SKM-1 (cell line): Measurements from ENCODE around the gene ZBTB4.

ENCODE experiments used
- DNase-seq: peaks from one replicate; lab custom pipeline; 2025; ENCODE audit not compliant: unreplicated experiment; lab: John Stamatoyannopoulos, UW

ZBTB4 gene

DNA sequence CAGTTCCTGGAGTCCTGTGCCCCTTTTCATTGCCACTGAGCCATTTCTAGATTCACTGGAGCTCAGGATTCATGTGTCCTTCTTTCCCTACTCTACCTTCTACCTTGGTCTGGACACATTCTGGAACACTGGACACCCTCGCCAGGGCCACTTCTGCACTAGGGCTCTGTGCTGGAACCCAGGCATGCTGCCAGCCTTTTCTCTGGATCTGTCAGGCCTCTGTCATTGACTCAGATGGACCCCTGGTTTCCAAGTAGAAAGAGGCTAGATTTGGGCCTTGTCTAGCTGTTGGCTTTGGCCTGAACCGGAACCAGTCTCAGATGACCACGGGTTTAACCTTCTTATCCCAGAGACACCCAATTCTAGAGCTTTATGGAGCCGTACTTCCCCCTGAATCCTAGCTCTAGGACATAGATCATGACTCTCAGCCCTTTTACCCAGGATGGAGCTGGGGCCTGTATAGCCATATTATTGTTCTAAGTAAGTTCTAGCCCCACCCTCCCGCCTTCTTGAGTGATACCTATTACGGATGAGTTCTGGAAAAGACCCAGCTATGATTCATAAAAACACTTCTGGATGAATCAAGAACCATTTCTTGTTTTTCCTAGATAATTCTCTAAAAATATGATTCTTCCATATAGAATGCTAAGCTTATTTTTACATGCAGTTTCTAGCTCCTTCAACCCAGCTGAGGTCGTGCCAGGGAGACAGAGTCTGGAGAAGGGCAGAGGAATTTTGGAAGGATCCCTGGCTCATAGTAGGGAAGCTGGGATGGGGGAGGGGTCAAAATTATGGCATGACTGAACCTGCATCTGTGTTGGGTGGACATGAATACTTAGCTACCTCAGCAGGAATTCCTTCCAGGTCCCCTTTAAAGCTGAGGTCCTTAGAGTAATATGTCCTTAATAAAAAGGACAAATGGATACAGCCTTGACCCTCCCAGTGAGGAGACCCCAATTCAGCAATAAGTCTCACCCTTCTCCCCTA lies 35.6 kb downstream of the ZBTB4 start:
- DNase-seq: no peak

DNA sequence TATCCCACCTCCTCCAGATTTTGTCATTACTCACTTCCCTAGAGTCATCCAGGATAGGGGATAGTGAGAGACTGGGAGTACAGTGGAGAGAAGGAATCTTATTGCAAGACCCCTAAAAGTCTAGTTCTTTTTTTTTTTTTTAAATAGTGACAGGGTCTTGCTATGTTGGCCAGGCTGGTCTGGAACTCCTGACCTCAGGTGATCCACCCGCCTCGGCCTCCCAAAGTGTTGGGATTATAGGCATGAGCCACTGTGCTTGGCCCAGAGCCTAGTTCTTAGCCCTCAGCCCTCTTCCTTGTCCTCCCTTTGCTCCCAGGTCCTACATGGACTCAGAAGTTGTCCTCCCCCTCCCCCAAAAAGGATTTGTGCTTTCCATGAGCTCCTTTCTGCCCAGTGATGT lies 37.3 kb downstream of the ZBTB4 start:
- DNase-seq: no peak

- no peak for DNase-seq
Observed at GRCh38 chr17:7441266-7441665, 38.2 kb downstream of the ZBTB4 start.

- no peak for DNase-seq
Observed at GRCh38 chr17:7440834-7441195, 38.6 kb downstream of the ZBTB4 start.

DNA sequence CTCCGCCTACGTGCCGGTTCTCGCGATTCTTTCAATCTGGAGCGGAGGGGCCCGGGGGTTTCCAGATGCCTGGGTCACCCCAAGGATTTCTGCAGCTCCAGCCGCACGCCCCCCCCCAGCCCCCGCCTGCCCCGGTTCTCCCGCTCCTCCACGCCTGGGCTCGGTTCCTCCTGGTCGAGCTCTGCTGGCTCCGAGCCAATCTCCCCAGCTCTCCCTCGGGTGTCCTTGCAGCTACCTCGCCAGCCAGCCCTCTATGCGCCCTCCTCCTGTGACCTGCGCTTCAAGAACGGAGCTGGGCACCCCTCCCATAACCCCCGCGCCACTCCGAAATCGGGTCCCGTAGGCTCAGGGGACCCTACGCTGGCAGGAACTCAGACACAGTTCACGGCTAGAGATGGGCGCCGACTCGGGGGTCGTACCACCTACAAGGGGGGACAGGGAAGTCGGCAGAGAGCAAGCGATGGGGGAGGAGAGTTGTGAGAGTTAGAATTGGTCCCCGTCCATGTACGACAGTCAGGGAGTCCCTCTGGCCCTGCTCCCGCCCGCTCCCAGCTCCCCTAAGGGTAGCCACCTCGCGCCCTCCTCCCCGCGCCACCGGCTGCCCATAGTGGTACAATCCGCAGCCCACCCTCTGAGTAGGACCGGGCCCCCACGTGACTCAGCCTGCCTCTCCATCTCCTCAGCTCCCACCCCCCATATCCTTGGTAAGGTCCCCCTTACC lies 39.2 kb downstream of the ZBTB4 start:
- no peak for DNase-seq

- no peak for DNase-seq
Observed at GRCh38 chr17:7439462-7440112, 39.8 kb downstream of the ZBTB4 start, which contains the start of gene FGF11. Gene FGF11 (plus strand): TSS chr17:7439512. CDS start chr17:7439621, 109 bp downstream.

DNA sequence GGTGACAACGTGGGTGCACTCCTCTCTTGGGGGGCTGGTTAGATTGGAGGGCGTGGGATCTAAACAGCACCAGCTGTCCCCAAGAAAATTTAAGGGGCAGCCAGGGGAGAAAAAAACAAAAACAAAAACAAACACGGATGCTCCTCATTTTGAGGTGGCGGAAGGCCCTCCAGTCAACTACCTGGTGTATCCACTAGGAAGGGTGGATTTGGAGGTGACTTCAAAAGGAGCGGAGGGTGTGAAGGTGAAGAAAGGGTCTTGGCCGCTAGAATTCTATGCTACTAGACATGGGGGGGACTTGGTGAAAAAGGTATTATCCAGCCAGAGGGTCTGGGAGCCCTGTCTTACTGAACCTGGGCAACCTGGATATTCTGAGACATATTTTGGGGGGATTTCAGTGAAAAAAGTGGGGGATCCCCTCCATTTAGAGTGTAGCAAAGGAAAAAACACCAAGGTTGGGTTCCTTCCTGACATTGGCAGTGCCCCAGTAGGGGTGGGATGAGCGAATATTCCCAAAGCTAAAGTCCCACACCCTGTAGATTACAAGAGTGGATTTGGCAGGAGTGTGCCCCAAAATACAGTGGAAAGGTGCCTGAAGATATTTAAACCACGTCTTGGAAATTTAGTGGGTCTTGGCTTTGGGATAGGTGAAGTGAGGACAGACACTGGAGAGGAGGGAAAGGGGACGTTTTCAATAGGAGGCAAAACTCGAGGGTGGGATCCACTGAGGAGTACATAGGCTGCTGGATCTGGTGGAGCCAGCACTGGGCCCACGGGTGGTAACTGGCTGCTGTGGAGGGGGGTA lies 40.6 kb downstream of the ZBTB4 start:
- no peak for DNase-seq

- DNase-seq: no peak
Observed at GRCh38 chr17:7437950-7438614, 41.3 kb downstream of the ZBTB4 start.

DNA sequence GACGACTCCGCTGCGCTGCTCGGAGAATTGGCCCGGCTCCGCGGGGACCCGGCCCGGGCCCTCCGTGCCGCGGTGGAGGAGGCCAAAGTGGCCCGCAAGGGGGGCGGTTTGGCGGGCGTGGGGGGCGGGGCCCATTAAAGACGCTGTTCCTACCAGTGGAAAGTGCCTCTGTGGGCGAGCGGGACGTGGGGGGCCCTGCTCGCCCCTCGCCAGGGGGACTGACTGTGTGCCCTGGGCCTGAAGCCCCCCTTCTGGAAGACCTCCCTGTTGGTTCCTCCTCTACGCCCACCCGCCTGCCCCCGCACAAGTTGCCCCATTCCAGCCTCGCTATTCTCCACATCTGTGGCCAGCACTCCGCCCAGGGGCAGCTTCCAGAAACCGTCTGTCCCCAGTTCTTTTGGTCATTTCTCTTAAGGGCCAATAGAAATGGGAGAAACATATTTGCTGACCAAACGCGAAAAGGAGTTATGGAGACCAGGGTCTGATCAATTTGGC lies 42.0 kb downstream of the ZBTB4 start:
- no peak for DNase-seq

DNA sequence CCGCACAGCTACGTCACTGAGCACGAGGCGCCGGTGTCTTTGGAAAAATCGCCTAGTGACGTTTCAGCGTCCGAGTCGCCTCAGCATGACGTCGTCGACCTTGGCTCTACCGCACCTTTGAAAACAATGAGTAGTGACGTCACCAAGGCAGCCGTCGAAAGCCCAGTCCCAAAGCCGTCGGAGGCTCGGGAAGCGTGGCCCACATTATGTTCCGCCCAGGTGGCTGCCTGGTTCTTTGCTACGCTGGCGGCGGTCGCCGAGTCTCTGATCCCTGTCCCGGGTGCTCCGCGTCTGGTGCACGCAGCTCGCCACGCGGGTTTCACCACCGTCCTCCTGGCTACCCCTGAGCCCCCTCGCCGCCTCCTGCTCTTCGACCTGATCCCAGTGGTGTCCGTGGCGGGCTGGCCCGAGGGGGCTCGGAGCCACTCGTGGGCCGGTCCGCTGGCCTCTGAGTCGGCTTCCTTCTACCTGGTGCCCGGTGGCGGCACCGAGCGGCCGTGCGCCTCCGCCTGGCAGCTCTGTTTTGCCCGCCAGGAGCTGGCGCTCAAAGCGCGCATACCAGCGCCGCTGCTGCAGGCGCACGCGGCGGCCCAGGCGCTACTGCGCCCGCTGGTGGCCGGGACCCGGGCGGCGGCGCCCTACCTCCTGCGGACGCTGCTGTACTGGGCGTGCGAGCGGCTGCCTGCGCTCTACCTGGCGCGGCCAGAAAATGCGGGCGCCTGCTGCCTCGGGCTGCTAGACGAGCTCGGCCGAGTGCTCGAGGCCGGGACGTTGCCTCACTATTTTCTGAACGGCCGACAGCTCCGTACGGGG lies 42.7 kb downstream of the ZBTB4 start:
- DNase-seq: peak; percentile 4

DNA sequence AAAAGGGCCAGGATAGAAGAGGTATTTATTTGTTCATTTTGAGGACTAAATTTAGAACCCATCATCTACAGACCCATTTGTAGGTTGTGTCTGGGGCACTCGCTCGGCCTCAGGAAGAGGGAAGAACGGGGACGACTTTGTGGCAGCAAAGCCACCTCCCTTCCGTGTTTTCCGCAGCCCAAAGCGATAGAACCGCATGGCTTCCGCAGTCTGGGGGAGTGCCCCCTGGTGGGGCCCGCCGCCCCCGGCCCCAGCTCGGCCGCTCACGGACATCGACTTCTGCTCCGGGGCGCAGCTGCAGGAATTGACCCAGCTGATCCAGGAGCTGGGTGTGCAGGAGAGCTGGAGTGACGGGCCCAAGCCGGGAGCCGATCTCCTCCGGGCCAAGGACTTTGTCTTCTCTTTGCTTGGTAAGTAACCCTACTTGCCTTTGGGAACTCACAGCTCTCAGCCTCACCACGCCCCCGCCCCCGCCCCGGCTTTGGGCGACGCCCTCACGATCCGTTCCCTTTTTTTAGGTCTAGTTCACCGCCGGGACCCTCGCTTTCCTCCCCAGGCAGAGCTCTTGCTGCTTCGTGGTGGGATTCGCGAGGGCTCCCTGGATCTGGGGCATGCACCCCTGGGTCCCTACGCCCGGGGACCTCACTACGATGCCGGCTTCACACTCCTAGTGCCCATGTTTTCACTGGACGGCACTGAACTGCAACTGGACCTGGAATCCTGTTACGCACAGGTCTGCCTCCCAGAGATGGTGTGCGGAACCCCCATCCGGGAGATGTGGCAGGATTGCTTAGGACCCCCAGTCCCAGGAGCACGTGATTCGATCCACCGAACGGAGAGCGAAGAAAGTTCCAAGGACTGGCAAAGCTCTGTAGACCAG lies 43.5 kb downstream of the ZBTB4 start:
- DNase-seq: peak; percentile 15

DNA sequence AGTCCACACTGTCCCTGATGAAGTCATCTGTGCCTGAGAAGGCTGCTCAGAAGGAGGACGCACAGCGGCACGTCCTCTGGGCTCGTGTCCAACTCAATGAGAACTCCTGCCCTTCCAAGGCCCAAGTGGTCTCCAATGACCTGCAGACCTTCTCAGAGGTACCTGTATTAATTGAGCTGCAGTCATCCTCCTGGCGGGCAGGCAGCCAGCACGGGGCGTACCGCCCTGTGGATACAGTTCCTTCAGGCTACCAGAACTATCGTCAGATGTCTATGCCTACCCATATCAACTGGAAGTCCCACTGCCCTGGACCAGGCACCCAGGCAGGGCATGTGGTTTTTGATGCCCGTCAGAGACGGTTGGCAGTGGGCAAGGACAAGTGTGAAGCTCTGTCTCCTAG lies 47.1 kb downstream of the ZBTB4 start:
- no peak for DNase-seq

- DNase-seq: no peak
Observed at GRCh38 chr17:7431231-7431630, 48.2 kb downstream of the ZBTB4 start.

DNA sequence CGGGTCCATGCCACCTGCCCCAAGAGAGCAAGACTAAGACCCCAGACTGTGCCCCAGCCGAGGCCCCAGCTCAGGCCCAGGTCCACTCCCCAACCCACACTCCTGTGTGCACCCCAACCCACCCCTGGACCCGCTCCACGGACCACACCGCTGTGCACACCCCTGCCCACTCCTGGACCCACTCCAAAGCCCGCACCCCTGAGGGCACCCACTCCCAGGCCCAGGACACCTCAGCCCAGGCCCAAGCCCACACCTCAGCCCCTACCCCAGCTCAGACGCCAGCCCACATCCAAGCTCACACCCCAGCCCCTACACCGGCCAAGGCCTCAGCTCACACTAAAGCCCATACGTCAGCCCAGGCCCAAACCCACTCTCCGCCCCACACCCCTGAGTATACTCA lies 49.7 kb downstream of the ZBTB4 start:
- DNase-seq: no peak

DNA sequence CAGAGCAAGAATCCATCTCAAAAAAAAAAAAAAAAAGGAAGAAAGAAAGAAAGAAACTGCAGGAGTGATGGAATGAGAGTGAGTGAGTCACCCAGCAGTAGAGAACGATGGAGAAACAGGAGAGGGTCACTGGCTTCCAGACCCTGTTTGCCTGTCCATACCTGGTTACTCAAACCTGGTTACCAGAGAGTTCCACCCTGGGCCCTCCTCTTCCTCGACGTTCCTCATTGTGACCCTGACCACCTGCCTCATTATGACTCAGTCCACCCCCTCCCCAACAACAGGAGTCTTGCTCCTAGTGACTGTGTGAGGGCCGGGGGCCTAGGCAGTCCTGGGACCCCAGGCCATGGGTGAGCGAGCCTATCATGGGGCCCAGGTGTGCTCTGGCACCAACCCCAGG lies 50.9 kb downstream of the ZBTB4 start, which contains the start of gene SPEM3:
SPEM3 (plus strand) TSS at position 301 of the 400 bp plus-strand sequence; CDS start at position 347, 46 bp downstream.
- DNase-seq: no peak

GRCh38 chr17:7427549-7427948 lies 51.9 kb downstream of the ZBTB4 start:
- DNase-seq: no peak

DNA sequence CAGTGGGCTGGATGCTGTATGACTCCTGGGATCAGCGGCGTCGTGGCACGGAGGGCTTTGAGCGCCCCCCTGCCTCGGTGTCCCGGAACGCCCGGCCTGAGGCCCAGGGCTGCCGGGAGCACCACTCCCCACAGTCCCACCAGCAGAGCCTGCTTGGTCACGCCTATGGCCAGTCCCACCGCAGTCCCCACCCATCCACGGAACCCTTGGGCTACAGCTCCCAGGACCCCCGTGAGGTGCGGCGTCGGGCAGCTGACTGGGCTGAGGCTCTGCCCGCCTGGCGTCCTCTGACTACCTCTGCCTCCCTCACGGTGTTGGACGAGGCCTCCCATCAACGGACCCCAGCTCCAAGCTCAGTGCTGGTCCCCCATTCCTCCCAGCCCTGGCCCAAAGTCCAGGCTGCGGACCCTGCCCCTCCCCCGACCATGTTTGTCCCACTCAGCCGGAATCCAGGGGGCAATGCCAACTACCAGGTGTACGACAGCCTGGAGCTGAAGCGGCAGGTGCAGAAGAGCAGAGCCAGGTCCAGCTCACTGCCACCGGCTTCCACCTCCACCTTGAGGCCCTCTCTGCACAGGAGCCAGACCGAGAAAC lies 52.4 kb downstream of the ZBTB4 start:
- no peak for DNase-seq
